Measurements from ENCODE around the gene CDK5R2.
"Not testable (repeated sequence)": the region's sequence is repeated elsewhere in the genome, so short reads cannot be mapped to it uniquely, and the experiment has no call there.

CDK5R2 gene

DNA sequence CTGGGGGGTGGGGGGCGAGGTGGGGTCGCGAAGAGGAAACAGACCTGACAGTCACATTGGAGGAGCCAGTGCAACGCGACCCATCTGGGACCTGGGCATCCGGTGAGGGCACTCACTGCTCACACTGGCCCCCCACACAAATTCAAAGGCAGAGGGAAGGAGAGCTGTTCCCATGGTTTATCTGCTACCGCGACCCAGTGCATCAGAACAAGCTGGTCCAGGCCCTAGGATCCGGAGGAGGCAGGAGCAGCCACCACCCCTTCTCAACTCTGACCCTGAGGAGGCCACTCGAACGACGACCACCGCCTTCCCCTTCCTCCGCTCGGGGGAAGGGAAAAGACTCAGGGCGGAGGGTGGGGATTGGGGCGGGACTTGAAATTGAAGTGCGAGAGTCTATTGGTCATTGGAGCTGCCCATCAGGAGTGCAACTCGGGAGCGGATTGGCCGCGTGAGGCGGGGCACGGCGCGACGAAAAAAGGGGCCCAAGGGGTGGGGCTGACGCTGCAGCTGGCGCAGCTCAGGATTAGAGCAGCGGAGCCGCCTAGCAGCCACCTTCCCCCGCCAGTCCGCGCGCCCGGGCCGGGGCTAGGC lies at the start of gene CDK5R2:
TSS of gene CDK5R2 (plus strand) at position 526 of the 591 bp plus-strand sequence. CDS start 155 bp downstream, outside the sequence.
- DNase-seq (ENCODE audit: low read depth in 2 of 2), result peak; percentile 53 to 60

DNA sequence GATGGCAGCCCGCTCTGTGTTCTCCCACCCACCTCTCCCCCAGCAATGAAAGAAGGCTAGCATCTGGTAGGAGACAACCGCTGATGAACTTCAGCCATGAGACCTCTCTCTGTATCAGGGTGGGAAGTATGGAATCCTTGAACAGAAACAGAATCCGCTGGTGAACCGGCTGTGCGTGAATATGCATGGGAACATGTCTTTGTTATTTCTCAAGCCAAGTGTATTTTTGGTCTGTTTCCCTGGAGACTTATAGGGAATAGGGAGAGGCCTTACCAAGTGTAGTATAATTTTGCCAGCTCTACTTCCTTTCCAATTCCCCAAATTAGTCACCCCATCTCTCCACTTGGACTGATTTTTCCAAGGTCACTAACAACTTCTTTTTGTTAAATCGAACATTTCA lies 48.7 kb upstream of the CDK5R2 start:
- DNase-seq (ENCODE audit: low read depth in 2 of 2), result no peak

DNA sequence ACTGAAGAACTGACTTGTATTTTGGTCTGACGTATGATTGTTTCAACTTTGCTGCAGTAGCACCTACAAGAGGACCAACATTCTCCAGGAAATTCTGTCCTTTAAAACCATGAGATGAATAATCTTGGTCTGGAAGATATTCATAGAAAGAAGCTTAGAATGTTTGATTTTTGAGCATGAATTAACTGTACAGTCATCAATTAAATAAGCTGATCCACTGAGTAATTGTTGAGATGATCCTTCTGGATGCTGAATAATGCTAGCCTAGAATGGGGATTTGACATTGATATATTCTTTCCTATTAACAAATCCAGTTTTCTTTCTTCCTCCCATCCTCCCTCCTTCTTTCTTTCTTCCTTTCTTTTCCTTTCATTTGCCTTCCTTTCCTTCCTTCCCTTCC lies 39.0 kb upstream of the CDK5R2 start:
- no peak for DNase-seq (ENCODE audit: low read depth in 2 of 2)

DNA sequence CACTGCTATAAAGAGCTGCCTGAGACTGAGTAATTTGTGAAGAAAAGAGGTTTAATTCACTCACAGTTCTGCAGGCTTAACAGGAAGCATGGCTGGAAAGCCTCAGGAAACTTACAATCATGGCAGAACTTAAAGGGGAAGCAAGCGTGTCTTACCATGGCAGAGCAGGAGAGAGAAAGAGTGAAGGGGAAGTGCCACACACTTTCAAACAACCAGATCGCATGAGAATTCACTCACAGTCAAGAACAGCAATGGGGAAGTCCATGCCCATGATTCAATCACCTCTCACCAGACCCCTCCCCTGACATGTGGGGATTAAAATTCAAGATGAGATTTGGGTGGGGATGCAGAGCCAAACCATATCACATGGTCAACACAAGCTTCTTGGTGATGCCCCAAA lies 34.7 kb upstream of the CDK5R2 start:
- DNase-seq (ENCODE audit: low read depth in 2 of 2), result no peak

DNA sequence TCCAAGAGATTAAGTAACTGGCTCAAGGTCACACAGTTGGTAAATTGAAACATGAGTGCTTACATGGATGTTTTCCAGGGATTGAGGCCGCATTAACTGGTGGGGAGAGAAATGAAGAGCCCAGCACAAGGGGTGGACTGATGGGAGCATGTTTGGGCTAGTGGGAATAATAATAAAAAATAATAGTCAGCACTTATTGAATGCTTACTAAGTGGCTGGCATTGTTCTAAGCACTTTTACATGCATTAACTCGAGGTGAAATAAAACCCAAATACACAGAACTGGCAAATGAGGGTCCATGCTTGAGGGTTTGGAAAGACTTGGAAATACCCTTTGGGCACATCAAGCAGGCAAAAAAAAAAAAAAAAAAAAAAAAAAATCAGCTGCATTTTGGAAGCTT lies 34.0 kb upstream of the CDK5R2 start:
- DNase-seq (ENCODE audit: low read depth in 2 of 2), result no peak

DNA sequence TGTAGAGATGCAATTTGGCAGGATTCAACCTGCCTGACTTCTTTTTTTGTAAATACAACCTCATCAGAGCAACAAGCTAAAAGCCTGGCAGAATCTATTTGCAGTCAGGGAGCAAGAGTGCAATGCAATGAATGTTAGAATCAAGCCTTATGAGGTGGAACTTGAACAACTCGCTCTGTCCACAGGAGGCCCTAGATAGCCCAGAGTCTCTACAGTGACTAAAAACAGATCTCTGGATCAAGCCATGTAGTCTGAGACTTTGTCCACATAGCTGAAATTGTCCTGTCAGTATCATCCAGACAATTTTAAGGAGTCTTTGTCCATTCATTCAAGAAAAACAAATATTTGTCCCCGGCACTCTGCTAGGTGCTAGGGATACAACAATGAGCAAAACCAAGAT lies 32.0 kb upstream of the CDK5R2 start:
- DNase-seq (ENCODE audit: low read depth in 2 of 2), result no peak

DNA sequence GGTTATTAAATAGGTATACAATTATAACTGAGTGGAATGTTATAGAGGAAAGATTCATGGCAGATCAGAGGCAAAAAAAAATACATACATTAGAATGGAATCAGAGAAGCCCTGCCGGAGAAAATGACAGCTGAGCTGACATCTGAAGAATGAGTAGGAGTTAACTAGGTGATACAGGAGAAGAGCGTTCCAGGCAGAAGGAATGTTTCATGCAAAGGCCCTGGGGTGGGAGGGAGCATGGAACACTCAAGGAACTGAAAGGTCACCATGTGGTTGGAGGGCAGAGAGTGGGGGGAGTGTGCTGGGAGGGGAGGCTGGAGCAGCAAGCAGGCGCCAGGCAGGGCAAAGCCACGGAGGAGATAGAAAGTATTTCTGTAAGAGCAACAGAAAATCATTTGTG lies 31.6 kb upstream of the CDK5R2 start:
- DNase-seq (ENCODE audit: low read depth in 2 of 2), result no peak

DNA sequence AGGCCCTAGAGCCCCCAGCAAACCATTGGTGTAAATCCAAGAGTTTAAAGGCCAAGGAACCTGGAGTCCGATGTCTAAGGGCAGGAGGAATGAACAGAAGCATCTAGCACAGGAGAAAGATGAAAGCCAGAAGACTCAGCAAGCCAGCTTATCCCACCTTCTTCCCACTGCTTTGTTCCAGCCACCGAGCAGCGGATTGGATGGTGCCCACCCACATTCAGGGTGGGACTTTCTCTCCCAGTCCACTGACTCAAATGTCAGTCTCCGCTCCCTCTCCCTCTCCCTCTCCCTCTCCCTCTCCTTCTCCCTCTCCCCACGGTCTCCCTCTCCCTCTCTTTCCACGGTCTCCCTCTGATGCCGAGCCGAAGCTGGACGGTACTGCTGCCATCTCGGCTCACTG lies 29.0 kb upstream of the CDK5R2 start:
- not testable (repeated sequence) for DNase-seq (ENCODE audit: low read depth in 2 of 2)

DNA sequence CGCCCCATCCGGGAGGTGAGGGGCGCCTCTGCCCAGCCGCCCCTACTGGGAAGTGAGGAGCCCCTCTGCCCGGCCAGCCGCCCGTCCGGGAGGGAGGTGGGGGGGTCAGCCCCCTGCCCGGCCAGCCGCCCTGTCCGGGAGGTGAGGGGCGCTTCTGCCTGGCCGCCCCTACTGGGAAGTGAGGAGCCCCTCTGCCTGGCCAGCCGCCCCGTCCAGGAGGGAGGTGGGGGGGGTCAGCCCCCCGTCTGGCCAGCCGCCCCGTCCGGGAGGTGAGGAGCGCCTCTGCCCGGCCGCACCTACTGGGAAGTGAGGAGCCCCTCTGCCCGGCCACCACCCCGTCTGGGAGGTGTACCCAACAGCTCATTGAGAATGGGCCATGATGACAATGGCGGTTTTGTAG lies 27.7 kb upstream of the CDK5R2 start:
- not testable (repeated sequence) for DNase-seq (ENCODE audit: low read depth in 2 of 2)

DNA sequence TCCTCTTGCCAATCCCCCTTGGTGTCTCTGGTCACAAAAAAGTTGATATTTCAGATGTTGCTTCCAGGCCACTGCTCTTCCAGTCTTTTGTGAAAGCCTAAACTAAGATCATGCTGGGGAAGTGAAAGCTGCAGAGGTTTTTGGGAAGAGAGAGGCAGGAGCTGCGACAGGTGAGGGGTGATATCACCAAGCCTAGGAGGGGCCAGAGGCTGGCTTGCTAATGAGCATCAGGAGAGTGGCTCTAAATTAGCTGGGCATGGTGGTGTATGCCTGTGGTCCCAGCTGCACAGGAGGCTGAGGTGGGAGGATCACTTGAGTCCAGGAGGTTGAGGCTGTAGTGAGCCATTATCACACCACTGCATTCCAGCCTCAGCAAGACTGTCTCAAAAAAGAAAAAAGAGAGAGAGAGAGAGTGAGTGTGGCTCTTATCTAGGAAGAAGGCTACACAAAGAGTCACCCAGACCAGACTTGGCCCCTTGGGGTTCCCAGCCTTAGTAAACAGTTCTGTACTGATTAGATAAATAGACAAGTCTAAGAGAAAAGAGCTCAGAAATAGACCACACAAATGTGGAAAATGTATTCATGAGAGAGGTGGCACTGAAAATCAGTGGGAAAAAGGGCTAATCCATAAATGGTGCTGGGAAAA lies 14.6 kb upstream of the CDK5R2 start:
- no peak for DNase-seq (ENCODE audit: low read depth in 2 of 2)

DNA sequence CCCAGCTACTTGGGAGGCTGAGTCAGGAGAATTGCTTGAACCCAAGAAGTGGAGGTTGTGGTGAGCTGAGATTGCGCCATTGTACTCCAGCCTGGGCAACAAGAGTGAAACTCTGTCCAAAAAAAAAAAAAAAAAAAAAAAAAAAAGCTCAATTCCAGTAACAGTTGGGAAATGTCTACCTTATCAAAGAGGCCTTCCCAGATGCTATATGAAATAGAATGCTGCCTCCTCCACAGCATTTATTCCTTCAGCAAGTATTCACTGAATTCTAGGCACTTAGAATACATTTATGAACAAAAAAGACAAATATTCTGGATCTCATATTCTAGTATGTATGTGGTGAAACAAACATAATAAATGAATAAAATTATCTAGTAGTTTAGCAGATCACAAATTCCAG lies 12.8 kb upstream of the CDK5R2 start:
- no peak for DNase-seq (ENCODE audit: low read depth in 2 of 2)

DNA sequence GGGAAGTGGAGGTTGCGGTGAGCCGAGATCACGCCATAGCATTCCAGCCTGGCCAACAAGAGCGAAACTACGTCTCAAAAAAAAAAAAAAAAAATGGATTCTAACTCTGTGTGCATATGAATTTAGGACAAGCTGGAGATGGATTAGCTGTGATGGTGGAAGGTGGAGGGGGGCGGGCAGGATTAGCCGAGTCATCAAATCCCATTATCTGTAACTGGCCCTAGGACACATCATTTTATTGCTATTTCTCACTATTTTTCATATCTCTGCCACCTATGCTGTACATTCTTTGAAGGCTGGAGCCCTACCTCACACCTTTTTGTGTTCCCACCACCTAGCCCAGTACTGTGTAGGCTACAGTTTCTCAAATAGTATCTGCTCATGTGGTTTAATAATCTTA lies 7.3 kb upstream of the CDK5R2 start:
- no peak for DNase-seq (ENCODE audit: low read depth in 2 of 2)

DNA sequence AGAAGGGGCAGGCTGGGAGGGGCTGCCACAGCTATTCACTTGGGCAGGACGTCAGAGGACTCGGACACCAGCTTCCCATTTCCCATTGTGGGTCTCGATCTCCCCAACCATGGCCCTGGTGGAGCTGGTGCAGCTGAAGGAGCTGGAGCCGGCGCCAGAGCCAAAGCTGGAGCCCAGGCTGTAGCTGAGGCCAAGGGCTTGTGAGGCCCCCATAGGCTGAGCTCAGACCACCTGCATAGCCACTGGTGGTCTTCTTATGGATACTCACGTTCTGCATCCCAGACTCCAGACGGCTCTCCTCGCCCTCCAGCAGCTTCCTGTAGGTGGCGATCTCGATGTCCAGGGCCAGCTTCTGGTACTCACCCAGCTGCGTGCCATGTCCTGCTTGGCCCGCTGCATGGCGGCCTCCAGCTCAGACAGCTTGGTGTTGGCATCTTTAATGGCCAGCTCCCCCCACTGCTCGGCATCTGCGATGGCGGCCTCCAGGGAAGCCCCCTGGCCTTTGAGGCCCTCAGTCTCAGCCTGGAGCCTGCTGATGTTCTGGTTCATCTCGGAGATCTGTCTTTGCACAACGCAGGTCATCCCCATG lies 6.0 kb upstream of the CDK5R2 start:
- no peak for DNase-seq (ENCODE audit: low read depth in 2 of 2)

DNA sequence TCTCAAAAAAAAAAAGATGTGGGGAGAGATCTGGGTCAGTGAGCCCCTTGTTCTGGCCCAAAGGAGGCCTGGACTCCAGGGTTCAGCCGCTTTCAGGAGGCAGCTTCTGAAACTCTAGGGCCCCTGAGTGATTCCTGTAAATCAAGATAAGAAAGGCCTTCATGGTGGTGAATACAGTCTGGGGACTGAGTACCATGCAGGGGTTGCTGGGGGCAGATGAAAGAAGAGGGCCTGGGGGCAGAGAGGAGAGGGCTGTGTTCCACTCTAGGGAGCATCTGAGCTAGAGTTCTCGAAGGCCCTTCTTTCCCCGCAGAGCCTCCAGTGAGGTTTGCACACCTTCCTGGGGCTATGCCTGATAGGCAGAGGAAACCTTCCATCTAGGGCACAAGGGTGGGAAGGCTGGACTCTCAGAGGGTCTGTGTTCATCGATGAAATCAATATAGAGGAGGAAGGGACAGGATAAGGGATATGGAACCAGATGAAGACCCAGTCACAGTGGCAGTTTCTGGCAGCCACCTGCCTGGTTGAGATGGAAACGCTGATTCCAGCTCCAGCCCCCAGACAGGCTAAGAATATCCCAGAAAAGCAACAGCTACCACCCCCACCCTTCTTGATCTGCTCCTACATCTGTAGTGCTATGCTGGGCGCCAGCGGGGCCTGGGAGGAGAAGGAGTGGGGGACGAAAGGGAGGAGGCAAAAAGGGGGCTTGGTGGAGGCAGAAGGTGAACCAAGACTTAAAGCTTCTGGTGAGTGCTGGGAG lies 4.7 kb upstream of the CDK5R2 start:
- DNase-seq (ENCODE audit: low read depth in 2 of 2), result no peak

DNA sequence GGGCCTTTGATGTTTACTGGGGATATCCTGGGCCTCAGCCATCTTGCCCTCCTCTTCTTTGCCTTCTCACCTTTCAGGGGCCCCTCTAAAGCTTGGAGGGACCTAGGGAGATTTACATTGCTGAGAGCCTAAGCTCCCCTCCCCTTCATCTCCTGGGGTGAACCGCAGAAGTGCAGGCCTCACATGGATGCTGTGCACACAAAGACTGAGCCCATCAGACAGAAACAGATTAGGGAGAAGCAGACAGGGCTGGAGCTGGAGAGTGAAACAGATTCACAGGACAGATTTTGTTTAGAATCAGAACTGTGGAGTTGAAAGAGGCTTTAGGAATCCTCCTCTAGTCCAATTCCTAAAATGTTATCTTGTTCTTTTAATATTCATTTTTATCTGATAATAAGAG lies 3.4 kb upstream of the CDK5R2 start:
- DNase-seq (ENCODE audit: low read depth in 2 of 2), result no peak

DNA sequence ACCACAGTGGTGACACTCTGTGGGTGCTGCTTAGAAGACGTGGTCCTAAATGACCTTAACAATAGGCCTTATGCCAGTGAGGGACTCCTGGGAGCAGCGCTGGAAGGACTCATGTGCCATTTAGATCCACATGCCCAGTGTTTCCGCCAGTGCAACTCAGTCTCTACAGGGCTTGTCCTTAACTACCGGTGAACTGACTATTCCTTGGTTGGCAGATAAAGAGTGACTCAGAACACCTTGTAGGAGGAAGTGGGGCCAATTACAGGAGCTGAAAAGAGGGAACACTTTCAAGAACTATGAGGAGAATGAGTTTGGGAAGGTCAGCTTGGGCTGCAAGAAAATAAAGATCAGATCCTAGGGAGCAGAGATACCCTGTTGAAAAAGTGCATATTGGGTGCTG lies 1.8 kb upstream of the CDK5R2 start:
- DNase-seq (ENCODE audit: low read depth in 2 of 2), result no peak

DNA sequence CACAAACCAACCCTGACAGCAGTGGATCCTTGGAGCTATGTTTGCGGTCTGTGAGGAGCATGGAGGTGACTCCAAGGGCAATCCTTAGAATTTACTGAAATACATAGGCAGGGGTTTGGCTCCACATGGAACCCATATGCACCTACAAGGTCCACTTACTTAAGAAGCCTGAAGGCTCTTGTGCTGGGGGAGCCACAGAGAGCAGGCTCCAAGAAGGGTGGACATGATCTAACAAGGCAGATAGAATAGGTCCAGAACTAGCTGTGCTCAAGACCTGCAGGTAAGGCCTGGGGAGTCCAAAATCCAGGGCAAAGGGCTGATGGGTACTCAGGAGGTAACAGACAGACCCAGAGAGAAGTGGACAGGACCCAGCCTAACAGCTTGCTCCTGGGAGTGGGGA lies 1.2 kb upstream of the CDK5R2 start:
- DNase-seq (ENCODE audit: low read depth in 2 of 2), result no peak

DNA sequence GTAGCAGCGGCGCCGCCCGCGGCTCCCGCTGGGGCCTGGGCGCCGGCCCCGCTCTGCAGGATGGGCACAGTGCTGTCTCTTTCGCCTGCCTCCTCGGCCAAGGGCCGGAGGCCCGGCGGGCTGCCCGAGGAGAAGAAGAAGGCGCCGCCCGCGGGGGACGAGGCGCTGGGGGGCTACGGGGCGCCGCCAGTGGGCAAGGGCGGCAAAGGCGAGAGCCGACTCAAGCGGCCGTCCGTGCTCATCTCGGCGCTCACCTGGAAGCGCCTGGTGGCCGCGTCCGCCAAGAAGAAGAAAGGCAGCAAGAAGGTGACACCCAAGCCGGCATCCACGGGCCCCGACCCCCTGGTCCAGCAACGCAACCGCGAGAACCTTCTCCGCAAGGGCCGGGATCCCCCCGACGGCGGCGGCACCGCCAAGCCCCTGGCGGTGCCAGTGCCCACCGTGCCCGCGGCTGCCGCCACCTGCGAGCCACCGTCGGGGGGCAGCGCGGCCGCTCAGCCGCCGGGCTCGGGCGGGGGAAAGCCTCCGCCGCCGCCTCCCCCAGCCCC lies 369 bp downstream of the CDK5R2 start:
- DNase-seq (ENCODE audit: low read depth in 2 of 2), result no peak

DNA sequence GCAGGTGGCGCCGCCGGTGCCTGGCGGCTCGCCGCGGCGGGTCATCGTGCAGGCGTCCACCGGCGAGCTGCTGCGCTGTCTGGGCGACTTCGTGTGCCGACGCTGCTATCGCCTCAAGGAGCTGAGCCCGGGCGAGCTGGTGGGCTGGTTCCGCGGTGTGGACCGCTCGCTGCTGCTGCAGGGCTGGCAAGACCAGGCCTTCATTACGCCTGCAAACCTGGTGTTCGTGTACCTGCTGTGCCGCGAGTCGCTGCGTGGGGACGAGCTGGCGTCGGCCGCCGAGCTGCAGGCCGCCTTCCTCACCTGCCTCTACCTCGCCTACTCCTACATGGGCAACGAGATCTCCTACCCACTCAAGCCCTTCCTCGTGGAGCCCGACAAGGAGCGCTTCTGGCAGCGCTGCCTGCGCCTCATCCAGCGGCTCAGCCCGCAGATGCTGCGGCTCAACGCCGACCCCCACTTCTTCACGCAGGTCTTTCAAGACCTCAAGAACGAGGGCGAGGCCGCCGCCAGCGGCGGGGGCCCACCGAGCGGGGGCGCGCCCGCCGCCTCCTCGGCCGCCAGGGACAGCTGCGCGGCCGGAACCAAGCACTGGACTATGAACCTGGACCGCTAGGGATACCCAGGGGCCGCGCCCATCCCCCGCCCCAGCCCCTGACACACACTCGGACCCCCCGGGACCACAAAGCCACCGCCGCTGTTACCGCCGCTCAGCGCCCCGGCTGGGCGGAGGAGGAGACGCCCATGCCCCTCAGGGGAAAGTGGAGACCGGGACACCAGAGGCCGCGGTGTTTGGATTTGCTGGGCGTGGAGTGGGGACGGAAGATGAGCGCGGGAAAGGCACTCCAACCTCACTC lies 1.1 kb downstream of the CDK5R2 start:
- no peak for DNase-seq (ENCODE audit: low read depth in 2 of 2)

DNA sequence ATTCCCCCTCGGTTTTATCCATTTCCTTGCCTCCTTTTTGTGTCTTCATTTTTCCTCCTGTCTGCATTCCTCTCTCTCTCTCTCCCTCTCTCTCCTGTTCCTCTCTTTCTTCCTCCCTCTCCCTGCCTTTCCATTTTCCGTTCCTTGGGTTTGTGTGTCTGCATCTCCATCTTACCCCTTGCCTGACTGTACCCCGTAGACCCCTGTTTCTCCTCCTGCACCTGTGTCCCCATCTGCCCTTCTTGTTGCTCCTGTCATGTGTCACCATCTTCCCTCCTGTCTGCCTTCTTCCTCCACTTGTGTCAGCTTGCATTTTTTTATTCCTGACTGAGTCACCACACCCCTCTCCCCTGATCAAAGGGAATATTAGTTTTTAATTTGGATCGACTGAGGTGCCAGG lies 1.8 kb downstream of the CDK5R2 start:
- DNase-seq (ENCODE audit: low read depth in 2 of 2), result no peak

Data from fibroblast of skin of left quadriceps (primary cell).